ENCODE results near the gene RBM20. TPM values are rescaled to one million over a fixed set of nuclear protein-coding genes. Genes with fewer than 3 reads are reported as not detected.

Gene RBM20
- total and polyA plus RNA-seq, 10 of the 15 experiments (the other 5 are each of a cell fraction or from before 2014, with no cell fraction given) = 0.04 to 0.26 (median 0.15) TPM

DNA sequence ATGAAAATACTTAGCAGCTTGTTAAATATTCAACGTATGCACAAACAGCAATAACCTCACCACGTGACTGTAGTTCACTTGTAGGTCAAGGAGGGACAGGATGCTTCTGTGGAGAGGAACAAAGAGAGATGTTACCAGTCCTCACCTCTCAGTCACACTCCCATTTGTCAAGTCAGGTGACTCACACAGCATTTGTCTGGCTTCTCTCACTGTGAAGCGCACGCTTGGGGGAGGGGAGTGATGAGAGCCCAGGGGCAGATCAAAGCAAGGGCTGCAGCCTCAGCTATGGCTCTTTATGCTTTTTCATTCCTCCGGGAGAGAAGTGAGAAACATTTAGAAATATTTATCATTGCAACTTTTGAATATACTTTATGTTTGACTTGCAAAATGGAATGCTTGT is 2.9 kb upstream of the RBM20 start (continued):
- peak; percentile 5 for TF ChIP-seq USF1 (IDR thresholded peaks at IDR 0.05; ENCODE audit: borderline replicate concordance, extremely low read length, insufficient read depth, low read depth, low read length)
- TF ChIP-seq POLR2A (IDR thresholded peaks at IDR 0.05; ENCODE audit: low read depth, low read length) = no peak
- TF ChIP-seq LARP7 (IDR thresholded peaks at IDR 0.05) = no peak

- Histone ChIP-seq H3K4me2 (ENCODE audit: control insufficient read depth, insufficient read depth) (no peak overlapping the region), H3K4me1 (ENCODE audit: control insufficient read depth, insufficient read depth, low read length) (peaks cover 4% of the 10 kb centered on the region; the same call in 1 of the 2 replicates), H3K9ac (ENCODE audit: control insufficient read depth, insufficient read depth, low read length) (no peak overlapping the region), H3K4me3 (no peak overlapping the region), H4K20me1 (ENCODE audit: control insufficient read depth, insufficient read depth) (no peaks in the 10 kb centered on the region), H2AFZ (ENCODE audit: control insufficient read depth, low read depth, low read length) (no peak overlapping the region), H3K27me3 (replicated peaks in 1 of 2; ENCODE audit: control insufficient read depth in 2 of 2, insufficient read depth in 2 of 2, low read length in 1 of 2) (peaks cover 10 to 22% of the 10 kb centered on the region in 2 experiments), H3K36me3 (ENCODE audit: control insufficient read depth in 2 of 2, insufficient read depth in 2 of 2, low read length in 1 of 2) (no peaks in the 10 kb centered on the region), H3K9me3 (replicated peaks; ENCODE audit: control insufficient read depth, insufficient read depth, low read length) (no peaks in the 10 kb centered on the region), H3K27ac (ENCODE audit: control insufficient read depth, insufficient read depth) (no peak overlapping the region), H3K79me2 (ENCODE audit: control insufficient read depth, insufficient read depth, low read length) (no peaks in the 10 kb centered on the region)
- RAD21 ChIA-PET (ENCODE audit: unreplicated experiment) = no interaction called here
- intact Hi-C loops (cut with micrococcal nuclease; ENCODE audit: unreplicated experiment) = no loop called here
- TF ChIP-seq, protein P1, sequence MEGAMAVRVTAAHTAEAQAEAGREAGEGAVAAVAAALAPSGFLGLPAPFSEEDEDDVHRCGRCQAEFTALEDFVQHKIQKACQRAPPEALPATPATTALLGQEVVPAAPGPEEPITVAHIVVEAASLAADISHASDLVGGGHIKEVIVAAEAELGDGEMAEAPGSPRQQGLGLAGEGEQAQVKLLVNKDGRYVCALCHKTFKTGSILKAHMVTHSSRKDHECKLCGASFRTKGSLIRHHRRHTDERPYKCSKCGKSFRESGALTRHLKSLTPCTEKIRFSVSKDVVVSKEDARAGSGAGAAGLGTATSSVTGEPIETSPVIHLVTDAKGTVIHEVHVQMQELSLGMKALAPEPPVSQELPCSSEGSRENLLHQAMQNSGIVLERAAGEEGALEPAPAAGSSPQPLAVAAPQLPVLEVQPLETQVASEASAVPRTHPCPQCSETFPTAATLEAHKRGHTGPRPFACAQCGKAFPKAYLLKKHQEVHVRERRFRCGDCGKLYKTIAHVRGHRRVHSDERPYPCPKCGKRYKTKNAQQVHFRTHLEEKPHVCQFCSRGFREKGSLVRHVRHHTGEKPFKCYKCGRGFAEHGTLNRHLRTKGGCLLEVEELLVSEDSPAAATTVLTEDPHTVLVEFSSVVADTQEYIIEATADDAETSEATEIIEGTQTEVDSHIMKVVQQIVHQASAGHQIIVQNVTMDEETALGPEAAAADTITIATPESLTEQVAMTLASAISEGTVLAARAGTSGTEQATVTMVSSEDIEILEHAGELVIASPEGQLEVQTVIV (IDR thresholded peaks at IDR 0.05; ENCODE audit: borderline replicate concordance, partially characterized antibody) = no peak
- TF ChIP-seq ESRRA (IDR thresholded peaks at IDR 0.05; ENCODE audit: low read length) (no peak), BMI1 (IDR thresholded peaks at IDR 0.05; ENCODE audit: borderline replicate concordance) (peak; percentile 15; the same call in 1 of the 2 replicates)
- no TSS peak for BruUV-seq (replicated peaks)
- in situ Hi-C loops (cut with MboI) = no loop called here
- no peak for DNase-seq (ENCODE audit: low read depth, low spot score)
- 37% methylated on average over 14 of the region's 14 CpGs for WGBS (ENCODE audit: insufficient coverage, insufficient replicate concordance, low lambda C conversion rate, missing lambda C conversion rate)
- SMC1A ChIA-PET (ENCODE audit: uncharacterized antibody, unreplicated experiment) = interaction anchor here (1.0 to 2.3 kb wide), 4 partner anchors 11 to 38 kb away, joined by 3 to 9 read pairs (median 5); no protein-coding TSS in a partner anchor
- no peak for FAIRE-seq
- POLR2A ChIA-PET = interaction anchor here (0.6 kb wide), 1 partner anchor 1392 kb away, joined by 3 read pairs; no protein-coding TSS in a partner anchor
- CTCF ChIA-PET = interaction anchor here (0.7 to 1.4 kb wide), 3 partner anchors 30 to 77 kb away, joined by 3 read pairs; no protein-coding TSS in a partner anchor
- ATAC-seq = no peak
Observed at GRCh38 chr10:110642204-110643034, 1.7 kb upstream of the RBM20 start.

Measured in GM12878 (cell line).